ENCODE data around the gene CLK2. TPM values are rescaled to one million over a fixed set of nuclear protein-coding genes. Genes with fewer than 3 reads are reported as not detected.
"Not testable (repeated sequence)": the region's sequence is repeated elsewhere in the genome, so short reads cannot be mapped to it uniquely, and the experiment has no call there.

Gene CLK2
- total RNA-seq, 1 donor from 2014 or later = 73.7 TPM

- no peak for DNase-seq (ENCODE audit: low spot score)
Measured at GRCh38 chr1:155241841-155242264, 31.5 kb downstream of the CLK2 start.

- peak; percentile 84 for DNase-seq (ENCODE audit: low spot score)
Measured at GRCh38 chr1:155241069-155241679, 32.1 kb downstream of the CLK2 start.

GRCh38 chr1:155236451-155236850 is 36.9 kb downstream of the CLK2 start:
- no peak for DNase-seq (ENCODE audit: low spot score)

- DNase-seq (ENCODE audit: low spot score) = not testable (repeated sequence)
Measured at GRCh38 chr1:155235375-155235774, 37.9 kb downstream of the CLK2 start.

GRCh38 chr1:155233502-155233901 is 39.8 kb downstream of the CLK2 start:
- DNase-seq (ENCODE audit: low spot score) = not testable (repeated sequence)

- not testable (repeated sequence) for DNase-seq (ENCODE audit: low spot score)
Measured at GRCh38 chr1:155232001-155232978, 41.0 kb downstream of the CLK2 start.

- DNase-seq (ENCODE audit: low spot score) = not testable (repeated sequence)
Measured at GRCh38 chr1:155231302-155231701, 42.0 kb downstream of the CLK2 start.

- DNase-seq (ENCODE audit: low spot score) = no peak
Measured at GRCh38 chr1:155228096-155228427, 45.2 kb downstream of the CLK2 start.

- peak; percentile 98 for DNase-seq (ENCODE audit: low spot score)
Measured at GRCh38 chr1:155227261-155228095, 45.8 kb downstream of the CLK2 start.

- no peak for DNase-seq (ENCODE audit: low spot score)
Measured at GRCh38 chr1:155226910-155227260, 46.4 kb downstream of the CLK2 start.

GRCh38 chr1:155226188-155226909 is 47.0 kb downstream of the CLK2 start:
- DNase-seq (ENCODE audit: low spot score) = peak; percentile 71

- DNase-seq (ENCODE audit: low spot score) = not testable (repeated sequence)
Measured at GRCh38 chr1:155225404-155225759, 47.9 kb downstream of the CLK2 start.

- no peak for DNase-seq (ENCODE audit: low spot score)
Measured at GRCh38 chr1:155223047-155223446, 50.3 kb downstream of the CLK2 start.

GRCh38 chr1:155220211-155220965 is 52.9 kb downstream of the CLK2 start:
- DNase-seq (ENCODE audit: low spot score) = not testable (repeated sequence)

- DNase-seq (ENCODE audit: low spot score) = no peak
Measured at GRCh38 chr1:155219592-155220031, 53.7 kb downstream of the CLK2 start.

GRCh38 chr1:155218854-155219591 is 54.3 kb downstream of the CLK2 start:
- peak; percentile 69 for DNase-seq (ENCODE audit: low spot score)

GRCh38 chr1:155214702-155215101 is 58.6 kb downstream of the CLK2 start:
- DNase-seq (ENCODE audit: low spot score) = not testable (repeated sequence)
